Stimulated activated naive CD4-positive, alpha-beta T cell (primary cell): ENCODE results near the gene THADA.
"Not testable (repeated sequence)": the region's sequence is repeated elsewhere in the genome, so short reads cannot be mapped to it uniquely, and the experiment has no call there.

Source experiments
- DNase-seq, 6 experiments: peaks; one replicate each; lab custom pipeline; 2025; lab: John Stamatoyannopoulos, UW

The THADA gene

DNA sequence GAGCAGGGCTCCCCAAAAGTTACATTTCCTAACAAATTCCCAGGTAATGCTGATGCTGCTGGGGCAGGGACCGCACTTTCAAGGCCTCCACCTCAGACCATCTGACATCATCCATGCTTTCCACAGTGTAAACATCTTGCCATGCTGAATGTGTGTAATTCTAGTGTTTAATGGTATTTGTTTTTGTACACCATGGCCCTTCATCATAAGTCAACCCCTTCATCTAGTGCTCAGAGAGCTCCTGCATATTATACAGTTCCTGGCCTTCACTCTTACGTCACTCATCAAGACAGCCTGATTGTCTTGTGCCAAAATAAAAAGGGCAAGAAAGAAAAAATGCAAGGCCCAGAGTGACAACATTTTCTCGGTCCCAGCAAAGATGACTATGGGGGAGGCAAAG lies 291.9 kb downstream of the THADA start:
- no peak for DNase-seq

DNA sequence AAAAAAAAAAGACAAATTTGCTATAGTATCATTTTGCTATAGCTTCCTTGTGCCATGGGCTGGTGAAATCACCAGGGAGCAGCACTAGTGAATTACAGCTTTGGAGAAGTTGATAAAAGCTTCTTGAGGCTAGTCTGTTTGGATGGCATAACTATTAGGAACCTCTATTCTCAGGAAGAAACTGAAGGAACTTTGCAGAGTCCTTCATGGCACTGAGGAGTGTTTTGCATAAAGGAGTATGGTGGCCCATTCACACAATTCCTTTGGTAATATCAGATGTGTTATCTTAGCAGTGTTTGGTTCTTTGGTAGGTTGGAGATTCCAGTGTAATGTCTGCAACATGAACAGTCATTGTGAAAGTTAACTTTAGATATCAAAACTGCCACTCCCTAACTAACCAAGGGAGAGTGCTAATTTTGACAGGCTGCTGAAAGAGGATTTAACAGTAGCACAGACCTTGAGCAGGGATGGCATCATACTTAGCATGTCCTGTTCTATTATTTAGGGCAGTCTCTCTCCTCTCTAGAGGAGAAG lies 292.8 kb downstream of the THADA start:
- no peak for DNase-seq

DNA sequence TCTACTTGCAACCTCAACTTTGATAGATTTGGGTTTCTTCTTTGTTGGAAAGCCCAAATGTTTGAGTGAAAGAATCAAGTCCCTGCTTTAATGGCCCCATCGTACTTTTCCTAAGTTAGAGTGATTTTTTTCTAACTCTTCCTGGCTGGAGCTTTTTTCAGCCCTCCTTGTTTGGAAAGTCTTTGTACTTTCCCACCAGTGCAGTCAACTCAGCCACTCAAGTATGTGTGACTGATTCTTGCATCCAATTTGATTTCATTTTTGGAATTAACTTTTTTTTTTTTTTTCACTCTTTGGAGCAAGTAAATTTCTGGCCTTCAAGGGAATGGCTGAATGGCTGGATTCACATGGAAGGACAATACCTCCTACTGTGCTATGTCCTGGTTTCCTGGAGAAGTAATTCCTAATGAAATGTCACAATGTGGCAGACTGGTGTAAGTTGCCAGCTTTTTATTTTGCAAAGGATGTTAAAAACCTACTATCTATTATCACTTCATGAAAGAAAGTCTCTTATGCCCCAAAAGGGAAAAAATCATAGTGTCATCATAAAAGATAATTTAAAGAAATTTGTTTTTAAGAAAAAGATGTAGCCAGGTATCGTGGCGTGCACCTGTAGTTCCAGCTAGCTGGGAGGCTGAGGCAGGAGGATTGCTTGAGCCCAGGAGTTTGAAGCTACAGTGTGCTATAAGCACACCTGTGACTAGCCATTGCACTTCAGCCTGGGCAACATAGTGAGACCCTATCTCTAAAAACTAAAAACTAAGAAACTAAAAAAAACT lies 293.5 kb downstream of the THADA start:
- DNase-seq: no peak

DNA sequence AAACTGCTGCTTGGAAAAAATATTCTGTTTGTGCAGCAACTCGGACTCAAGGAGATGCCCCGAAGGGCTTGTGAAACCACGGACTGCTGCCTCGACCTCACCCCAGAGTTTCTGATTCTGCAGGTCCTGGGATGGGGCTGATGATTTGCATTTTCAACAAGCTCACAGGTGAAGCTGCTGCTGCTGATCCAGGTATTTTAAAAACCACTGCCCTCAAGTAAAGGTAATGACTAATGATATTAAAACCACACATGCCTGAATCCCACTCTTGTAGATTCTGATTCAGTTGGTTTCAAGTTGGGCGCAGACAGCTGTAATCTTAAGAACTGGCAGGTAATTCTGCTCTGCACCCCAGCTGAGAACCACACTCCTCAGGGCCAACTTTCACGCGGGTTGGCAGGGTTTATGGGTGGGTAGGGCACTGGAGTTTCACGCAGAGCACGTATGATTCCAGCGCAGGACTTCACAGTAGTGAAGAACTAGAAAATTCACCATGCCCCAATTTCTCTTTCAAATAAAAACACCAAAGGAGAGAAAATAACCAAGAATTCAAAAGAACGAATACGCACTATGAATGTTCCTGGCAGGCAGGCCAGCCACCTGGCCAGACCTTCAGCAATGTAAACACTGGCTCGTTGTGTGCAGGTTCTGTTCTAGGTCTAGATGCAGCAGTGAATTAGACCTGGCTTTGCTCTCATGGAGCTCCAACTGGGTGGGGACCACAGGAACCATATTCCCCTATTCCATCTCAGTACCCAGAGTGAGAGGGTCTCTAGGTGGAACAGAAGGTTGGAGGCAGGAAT lies 294.9 kb downstream of the THADA start:
- no peak for DNase-seq

DNA sequence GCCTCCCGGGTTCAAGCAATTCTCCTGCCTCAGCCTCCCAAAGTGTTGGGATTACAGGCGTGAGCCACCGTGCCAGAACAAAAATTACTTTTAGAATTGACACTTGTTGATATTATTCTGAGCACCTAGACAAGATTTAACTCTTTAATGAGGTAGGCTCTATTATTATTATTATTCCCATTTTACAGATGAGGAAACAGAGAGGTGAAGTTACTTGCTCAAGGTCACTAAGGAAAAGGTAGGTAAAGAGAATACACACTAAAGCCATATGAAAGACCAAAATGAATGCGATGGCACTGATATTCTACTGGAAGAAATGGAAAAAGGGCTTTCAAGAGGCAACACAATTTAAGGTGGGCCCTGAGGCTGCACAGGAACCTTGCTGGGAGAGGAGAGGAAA lies 295.6 kb downstream of the THADA start:
- DNase-seq: no peak

DNA sequence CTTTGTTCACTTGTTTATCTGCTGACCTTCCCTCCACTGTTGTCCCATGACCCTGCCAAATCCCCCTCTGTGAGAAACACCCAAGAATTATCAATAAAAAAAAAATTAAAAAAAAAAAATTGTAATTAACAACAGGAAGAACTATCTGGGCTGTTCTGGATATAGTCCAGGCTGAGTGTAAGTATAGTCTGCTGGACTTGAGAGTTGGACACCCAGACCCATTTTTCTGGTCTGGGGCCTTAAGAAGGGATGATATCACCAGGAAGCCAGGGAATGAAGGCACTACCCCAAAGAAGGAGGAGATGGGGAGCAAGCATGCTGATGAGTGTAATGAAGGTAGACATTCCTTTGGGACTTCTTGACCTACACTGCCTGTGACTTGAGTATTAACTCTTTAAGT lies 297.3 kb downstream of the THADA start:
- no peak for DNase-seq

DNA sequence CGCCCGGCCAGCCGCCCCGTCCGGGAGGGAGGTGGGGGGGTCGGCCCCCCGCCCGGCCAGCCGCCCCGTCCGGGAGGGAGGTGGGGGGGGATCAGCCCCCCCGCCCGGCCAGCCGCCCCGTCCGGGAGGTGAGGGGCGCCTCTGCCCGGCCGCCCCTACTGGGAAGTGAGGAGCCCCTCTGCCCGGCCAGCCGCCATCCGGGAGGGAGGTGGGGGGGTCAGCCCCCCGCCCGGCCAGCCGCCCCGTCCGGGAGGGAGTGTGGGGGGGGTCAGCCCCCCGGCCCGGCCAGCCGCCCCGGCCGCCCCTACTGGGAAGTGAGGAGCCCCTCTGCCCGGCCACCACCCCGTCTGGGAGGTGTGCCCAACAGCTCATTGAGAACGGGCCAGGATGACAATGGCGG lies 298.1 kb downstream of the THADA start:
- DNase-seq: not testable (repeated sequence)

DNA sequence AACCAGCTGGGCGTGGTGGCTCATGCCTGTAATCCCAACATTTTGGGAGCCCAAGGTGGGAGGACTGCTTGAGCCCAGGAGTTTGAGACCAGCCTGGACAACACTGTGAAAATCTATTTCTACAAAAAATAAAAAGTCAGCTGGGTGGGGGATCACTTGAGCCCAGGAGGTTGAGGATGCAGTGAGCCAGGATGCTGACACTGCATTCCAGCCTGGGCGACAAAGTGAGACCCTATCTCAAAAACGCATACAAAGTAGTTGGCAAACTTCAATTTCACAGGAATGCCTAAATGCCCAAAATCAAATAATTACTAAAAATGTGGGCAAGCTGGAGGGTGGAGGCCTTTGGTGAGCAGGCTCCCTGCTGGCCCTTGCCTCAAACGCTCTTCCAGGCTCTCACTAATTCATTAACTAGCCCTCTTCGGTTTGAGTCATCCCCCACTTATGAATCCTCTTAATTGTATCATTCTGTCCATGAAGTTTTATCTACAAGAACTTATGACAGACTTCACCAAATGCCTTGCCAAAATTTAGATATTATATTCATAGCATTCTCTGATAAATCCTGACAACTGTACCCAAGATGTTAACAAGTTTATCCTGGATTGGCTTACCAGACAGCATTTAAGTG lies 300.8 kb downstream of the THADA start:
- DNase-seq: no peak

DNA sequence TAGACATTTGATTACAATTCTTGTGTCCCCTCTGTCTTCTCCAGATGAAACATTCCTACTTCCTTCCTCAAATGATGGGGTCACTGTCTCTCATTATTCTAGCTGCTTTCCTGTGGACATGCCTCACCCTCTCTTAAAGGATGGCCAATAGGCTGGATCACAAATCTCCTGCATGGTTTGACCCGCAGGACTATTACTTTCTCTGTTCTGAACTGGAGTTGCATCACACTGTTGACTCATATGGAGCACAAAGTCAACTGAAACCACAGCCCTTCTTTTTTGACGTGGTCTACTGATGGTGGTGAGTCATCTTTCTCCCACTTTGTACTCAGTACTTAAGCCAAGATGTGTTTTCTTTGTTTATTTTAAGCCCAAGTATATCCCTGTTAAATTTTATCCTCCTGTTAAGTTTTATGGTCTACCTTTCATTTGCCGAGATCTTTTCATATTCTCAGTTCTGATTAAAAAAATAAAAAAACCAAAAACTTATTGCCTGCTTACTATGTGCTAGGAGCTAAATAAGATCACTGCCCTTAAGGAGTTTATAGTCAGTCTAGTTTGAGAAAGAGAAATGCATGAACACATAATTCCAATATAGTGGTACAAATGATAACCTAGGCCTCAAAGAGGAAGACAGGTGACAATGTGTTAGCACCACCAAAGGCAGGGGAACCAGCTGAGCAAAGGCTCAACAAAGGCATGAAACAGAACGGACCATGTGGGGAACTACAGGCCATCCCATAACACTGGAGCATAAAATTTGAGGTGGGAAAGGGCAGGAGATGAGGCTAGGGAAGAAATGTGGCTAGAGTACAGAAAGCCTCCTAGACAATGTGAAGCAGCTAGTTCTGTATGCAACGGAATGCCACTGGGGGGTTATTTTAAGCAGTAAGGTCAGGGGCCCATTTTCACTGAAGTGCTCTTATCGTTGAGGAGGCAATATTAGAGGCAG lies 301.8 kb downstream of the THADA start:
- no peak for DNase-seq

DNA sequence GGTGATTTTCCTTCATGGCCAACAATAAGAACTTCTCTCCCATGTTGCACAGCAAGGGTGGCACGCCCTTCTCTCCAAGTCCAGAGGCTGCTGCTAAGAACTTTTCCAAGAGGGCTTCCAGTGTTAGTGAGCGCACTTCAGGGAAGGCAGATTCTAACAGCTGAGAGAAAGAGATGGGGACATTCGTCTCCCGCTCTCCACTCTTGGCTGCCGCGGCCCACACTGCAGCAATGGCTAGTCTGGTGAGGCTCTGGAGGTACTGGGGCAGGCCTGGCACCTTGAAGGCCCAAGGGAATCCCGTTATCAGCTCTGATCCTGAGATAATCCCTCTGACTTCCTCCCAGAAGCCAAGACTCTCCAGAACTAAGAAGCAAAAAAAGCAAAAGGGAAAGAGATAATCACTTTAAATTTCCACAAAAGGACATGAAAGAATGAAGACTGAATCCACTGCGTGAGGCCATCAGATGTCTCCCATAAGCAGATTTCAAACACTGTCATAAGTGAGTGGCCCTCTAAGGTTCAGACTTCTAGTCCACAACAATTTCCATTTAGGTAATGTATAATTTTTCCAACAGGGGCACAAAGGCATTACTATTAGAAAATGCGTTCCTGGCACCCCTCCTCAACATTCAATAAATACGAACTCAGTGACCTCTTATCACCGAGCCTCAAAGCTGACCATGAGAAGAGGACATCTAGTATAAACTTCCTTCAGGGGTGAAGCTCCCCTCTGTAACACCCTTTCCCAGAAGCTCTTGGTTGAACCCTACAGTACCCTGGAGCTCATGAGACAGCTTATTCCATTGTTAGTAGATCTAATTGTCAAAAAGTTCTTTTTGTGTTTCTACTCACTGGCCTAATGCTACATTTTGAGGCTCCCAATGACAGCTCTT lies 302.7 kb downstream of the THADA start:
- DNase-seq: no peak

DNA sequence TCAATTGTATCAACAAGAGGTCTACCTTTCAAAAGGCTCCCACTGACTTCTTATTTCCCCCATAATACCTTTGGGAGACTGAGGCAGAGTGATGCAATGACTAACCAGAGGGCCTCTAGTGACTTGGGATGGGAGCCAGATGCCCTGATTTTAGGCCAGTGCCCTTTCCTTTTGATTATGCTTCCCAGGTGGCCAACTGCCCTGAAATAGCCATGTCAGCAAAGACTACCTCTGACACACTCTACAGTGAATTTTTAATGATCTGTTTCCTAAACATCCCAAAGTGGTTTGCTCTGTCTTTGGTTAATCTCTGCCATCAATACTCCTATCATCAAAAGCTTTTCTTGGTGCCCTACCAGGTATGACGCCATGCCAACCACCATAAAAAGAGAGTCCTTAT lies 303.5 kb downstream of the THADA start:
- no peak for DNase-seq

DNA sequence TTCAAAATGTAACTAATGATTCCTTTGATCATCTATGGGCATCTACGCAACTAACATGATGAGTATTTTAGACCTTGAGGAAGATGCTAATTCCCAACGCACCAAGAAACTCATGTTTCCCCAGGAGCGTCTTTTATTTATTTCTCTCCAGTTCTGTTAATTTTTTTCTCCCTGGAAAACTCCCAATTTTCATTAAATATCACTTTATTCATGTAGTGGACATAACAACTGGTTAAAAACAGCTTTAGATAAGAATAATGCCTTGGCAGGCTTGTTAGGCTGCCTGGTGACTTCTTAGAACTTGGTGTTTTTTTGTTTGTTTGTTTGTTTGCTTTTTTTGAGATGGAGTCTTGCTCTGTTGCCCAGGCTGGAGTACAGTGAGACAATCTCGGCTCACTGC lies 306.5 kb downstream of the THADA start:
- no peak for DNase-seq

DNA sequence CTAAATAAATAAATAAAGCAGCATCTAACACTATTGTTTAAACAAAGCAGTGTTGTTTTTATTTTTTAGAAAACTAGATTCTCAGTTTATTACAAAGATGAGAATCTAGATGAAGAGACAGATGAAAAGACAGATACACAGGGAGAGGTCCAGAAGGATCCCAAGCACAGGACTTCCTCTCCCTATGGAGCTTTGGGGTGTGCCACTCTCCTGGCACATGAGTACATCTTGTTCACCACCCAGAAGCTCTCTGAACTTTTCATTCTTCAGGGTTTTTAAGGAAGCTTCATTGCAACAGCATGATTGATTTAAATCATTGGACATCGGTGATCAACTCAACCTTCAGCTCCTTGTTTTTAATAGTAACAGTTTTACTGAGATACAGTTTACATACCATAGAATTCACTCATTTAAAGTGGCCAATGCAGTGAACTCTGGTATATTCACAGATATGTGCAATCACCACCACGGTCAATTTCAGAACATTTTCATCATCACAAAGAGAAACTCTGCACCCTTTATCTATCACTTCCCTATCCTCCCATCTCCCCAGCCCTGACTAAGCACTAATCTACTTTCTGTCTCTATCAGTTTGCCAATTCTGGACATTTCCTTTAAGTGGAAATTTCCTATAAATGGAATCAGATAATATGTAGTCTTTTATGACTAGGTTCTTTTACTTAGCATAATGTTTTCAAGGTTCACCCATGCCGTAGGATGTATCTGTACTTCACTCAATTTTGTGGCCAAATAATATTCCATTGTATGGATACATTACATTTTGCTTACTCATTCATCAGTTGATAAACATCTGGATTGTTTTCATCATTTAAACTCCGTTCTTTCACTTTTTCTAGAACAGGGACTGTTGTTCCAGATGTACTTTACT lies 307.2 kb downstream of the THADA start:
- no peak for DNase-seq

DNA sequence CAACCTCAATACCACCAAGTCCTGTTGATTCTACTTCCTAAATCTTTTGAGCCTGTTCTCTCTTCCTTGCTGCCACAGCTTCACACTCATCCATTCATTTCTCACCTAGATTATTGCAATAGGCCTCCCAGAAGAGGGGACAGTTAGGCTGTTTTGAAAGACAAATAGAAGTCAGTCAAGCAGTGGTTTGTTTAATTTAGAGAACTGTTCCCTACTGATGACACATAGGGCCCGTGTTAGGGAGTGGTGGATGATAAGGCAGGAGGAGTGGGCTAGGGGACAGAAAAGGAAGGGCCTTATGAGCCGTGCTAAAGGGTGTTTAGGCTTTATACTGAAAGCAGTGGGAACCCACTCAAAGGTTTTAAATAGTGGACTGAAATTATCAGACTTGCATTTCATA lies 309.9 kb downstream of the THADA start:
- DNase-seq: no peak

DNA sequence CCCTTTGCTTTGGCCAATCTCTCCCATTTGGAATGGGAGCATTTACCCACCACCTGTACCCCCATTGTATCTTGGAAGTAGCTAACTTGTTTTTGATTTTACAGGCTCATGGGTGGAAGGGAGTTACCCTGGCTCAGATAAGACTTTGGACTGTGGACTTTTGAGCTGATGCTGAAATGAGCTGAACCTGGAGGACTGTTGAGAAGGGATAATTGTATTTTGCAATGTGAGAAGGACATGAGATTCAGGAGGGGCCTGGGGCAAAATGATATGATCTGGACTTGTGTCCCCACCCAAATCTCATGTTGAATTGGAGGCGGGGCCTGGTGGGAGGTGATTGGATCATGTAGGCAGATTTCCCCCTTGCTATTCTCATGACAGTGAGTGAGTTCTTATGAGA lies 310.9 kb downstream of the THADA start:
- DNase-seq: no peak

DNA sequence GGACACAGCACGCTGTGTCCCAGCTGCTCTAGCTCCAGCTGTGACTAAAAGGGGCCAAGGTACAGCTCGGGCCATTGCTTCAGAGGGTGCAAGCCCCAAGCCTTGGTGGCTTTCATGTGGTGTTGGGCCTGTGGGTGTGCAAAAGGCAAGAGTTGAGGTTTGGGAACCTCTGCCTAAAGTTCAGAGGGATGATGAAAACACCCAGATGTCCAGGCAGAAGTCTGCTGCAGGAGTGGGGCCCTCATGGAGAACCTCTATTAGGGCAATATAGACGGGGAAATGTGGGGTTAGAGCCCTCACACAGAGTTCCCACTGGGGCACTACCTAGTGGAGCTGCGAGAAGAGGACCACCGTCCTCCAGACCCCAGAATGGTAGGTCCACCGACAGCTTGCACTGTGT lies 311.5 kb downstream of the THADA start:
- not testable (repeated sequence) for DNase-seq

DNA sequence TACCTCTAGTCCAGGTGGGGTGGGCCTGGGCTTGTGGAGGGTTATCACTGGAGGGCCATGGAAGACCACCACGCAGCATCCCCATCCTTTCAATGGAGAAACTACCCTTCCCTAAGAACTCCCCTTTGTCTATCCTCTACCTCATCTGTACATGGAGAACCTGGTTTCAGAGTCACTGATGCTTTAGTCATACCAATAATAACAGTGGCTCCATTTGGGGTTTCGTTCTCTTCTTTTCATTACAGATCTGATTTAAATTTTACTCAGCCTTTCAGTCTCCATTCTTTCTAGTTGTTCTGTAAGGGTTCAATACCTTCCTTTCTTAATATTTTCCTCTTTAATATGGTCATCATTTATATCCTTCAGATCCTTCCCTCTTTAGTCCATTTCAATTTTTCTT lies 314.8 kb downstream of the THADA start:
- no peak for DNase-seq

DNA sequence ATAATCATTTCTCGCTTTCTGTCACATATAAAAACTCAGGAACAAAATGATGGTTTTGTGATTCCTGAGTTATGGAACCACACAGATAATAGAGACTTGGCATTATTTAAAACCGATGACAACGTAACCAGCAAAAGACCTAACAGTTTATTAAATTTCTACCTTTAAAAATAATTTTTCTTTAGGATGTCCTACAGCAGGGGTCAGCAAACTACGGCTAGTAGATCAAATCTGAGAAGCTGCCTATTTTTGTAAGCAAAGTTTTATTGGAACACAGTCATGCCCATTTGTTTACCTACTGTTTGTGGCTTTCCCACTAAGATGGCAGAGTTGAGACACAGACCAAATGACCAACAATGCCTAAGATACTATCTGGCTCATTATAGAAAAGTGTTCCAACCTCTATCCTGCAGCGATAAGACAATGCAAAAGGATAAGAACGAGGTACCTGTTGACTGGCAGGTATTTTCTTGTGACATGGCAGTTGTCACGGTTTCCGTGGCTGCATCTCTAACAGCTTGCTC lies 316.5 kb downstream of the THADA start:
- no peak for DNase-seq

DNA sequence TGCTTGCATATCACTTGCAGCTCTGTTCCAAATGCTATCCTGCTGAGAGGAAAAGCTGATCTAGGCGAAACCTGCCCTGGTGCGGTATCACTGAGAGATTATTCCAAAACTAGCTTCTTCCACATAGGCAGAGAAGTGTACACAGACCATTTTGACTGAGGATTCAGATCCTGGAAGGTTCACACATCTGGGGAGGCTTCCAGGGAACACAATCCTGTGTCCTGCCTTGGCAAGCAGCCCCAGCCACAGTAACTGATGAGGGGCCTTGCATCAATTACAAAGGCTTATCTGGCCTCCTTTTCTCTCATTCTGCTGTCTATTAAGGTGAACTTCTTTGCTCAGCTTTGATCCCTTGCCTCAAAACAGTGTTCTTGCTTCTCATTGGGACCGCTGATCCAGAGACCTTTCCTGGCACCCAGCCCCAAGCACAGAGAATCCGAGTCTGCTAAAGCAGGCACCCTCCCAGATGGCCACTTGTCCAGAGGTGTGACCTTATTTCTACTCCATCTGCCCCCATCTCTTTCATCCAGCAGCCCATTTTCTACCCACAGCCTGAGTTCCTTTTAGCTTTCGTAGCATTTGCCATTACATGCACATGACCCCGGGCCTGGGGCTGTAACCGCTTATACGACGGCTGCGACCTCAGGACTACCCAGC lies 317.1 kb downstream of the THADA start:
- DNase-seq: no peak
